Measurements from ENCODE around the gene MORN1. TPM values are rescaled to one million over a fixed set of nuclear protein-coding genes. Genes with fewer than 3 reads are reported as not detected.

The MORN1 gene
- polyA plus RNA-seq, 1 of the 3 experiments (the other 2 are of a cell fraction) = 16.3 TPM

DNA sequence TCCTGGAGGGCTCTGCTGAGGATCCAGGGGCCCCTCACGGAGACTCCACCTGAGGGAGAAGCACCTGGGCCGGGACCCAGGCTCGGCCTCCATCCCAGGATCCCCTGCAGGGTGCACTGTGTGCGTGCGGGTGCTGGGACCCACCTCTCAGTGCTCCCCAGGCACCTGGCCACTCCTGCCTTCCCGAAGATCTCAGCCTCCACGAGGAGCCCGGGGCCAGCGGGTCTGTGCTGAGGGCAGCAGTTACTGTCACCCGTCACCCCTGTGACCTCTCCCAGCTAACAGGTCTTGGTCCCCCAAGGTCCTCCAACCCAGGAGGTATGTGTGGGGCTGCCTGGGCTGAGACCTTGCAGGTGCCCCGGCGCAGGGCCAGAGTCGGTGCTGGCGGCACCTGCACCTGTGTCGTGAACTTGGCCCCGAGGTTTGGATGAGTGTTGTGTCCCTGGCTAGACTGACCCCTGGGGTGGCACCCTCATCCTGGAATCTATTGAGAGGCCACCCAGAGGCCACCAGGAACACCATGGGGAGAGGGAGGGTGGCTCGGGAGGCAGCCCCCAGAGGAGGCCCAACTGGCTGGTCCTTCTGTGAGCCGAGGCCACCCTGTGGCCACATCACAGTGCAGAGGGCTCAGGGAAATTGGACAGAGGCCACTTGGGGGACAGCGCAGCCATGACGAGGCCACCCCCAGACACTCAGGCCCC lies 17.7 kb downstream of the MORN1 start:
- Histone ChIP-seq H3K27me3 (ENCODE audit: insufficient read depth) (no peaks in the 10 kb centered on the region), H3K9me3 (no peaks in the 10 kb centered on the region), H4K20me1 (ENCODE audit: insufficient read depth) (no peaks in the 10 kb centered on the region), H3K9ac (no peak overlapping the region), H3K27ac (ENCODE audit: low read depth in 2 of 2, low read length in 1 of 2) (no peak overlapping the region), H3F3A (replicated peaks; ENCODE audit: insufficient read depth) (no peaks in the 10 kb centered on the region), H3K4me1 (ENCODE audit: control insufficient read depth in 1 of 2, insufficient read depth in 2 of 2, low read depth in 1 of 2, low read length in 1 of 2) (no peaks in the 10 kb centered on the region), H3K4me3 (ENCODE audit: low read depth in 2 of 2, low read length in 1 of 2) (no peak overlapping the region), H2AFZ (ENCODE audit: low read depth) (no peak overlapping the region), H3K4me2 (no peak overlapping the region), H3K79me2 (ENCODE audit: insufficient read depth) (no peaks in the 10 kb centered on the region), H3K9me2 (no peaks in the 10 kb centered on the region), H3K36me3 (replicated peaks in 1 of 2; ENCODE audit: control insufficient read depth in 1 of 2, insufficient read depth in 2 of 2, low read length in 1 of 2) (peaks cover 0 to 4% of the 10 kb centered on the region in 2 experiments)
- 94% methylated on average over 7 of the region's 20 CpGs for WGBS (ENCODE audit: low lambda C conversion rate)
- peak; percentile 33 for DNase-seq
- no peak for TF ChIP-seq USF1 (IDR thresholded peaks at IDR 0.05; ENCODE audit: borderline replicate concordance, low read depth)
- CTCF ChIA-PET = interaction anchor here (1.1 to 1.9 kb wide), 2 partner anchors 8 to 58 kb away, joined by 3 to 8 read pairs; no protein-coding TSS in a partner anchor
- POLR2A ChIA-PET = no interaction called here

GRCh38 chr1:2372551-2373490 lies 18.5 kb downstream of the MORN1 start:
- POLR2A ChIA-PET = no interaction called here
- Histone ChIP-seq H3K4me3 (ENCODE audit: low read depth in 2 of 2, low read length in 1 of 2) (no peak overlapping the region), H4K20me1 (ENCODE audit: insufficient read depth) (no peaks in the 10 kb centered on the region), H3K9me2 (no peaks in the 10 kb centered on the region), H3K36me3 (replicated peaks in 1 of 2; ENCODE audit: control insufficient read depth in 1 of 2, insufficient read depth in 2 of 2, low read length in 1 of 2) (peaks cover 0 to 4% of the 10 kb centered on the region in 2 experiments), H3K9me3 (no peaks in the 10 kb centered on the region), H3K4me2 (no peak overlapping the region), H3F3A (replicated peaks; ENCODE audit: insufficient read depth) (no peaks in the 10 kb centered on the region), H3K79me2 (ENCODE audit: insufficient read depth) (no peaks in the 10 kb centered on the region), H2AFZ (ENCODE audit: low read depth) (no peak overlapping the region), H3K4me1 (ENCODE audit: control insufficient read depth in 1 of 2, insufficient read depth in 2 of 2, low read depth in 1 of 2, low read length in 1 of 2) (no peaks in the 10 kb centered on the region), H3K27ac (ENCODE audit: low read depth in 2 of 2, low read length in 1 of 2) (no peak overlapping the region), H3K27me3 (ENCODE audit: insufficient read depth) (no peaks in the 10 kb centered on the region), H3K9ac (no peak overlapping the region)
- no peak for DNase-seq
- CTCF ChIA-PET = interaction anchor here (0.7 to 1.9 kb wide), 3 partner anchors 9 to 178 kb away, joined by 3 to 8 read pairs (median 3); partner anchors contain the start of gene FAAP20
- TF ChIP-seq PBX3 (IDR thresholded peaks at IDR 0.05) = no peak
- TF ChIP-seq GABPA (IDR thresholded peaks at IDR 0.05; ENCODE audit: low read depth) = no peak
- no peak for TF ChIP-seq TCF12 (IDR thresholded peaks at IDR 0.05)
- TF ChIP-seq FOSL2 (IDR thresholded peaks at IDR 0.05; ENCODE audit: borderline replicate concordance, low read depth) = no peak
- TF ChIP-seq MEF2A (IDR thresholded peaks at IDR 0.05; ENCODE audit: borderline replicate concordance, low read depth) = no peak
- no peak for TF ChIP-seq RAD21 (IDR thresholded peaks at IDR 0.05; ENCODE audit: low read length)
- TF ChIP-seq RXRA (IDR thresholded peaks at IDR 0.05; ENCODE audit: borderline replicate concordance, low read depth) = no peak
- TF ChIP-seq USF1 (IDR thresholded peaks at IDR 0.05; ENCODE audit: borderline replicate concordance, low read depth) = no peak
- TF ChIP-seq ELF1 (IDR thresholded peaks at IDR 0.05) = no peak
- no peak for TF ChIP-seq TEAD4 (IDR thresholded peaks at IDR 0.05; ENCODE audit: borderline replicate concordance, insufficient read depth)
- TF ChIP-seq FOXM1 (IDR thresholded peaks at IDR 0.05; ENCODE audit: low read depth) = no peak
- no peak for TF ChIP-seq CHD2 (IDR thresholded peaks at IDR 0.05; ENCODE audit: low read length, partially characterized antibody)
- TF ChIP-seq SIN3A (IDR thresholded peaks at IDR 0.05; ENCODE audit: borderline replicate concordance, low read depth, low read length) = no peak
- no peak for TF ChIP-seq RCOR1 (IDR thresholded peaks at IDR 0.05; ENCODE audit: low read length)
- TF ChIP-seq SMC3 (IDR thresholded peaks at IDR 0.05; ENCODE audit: low read depth, low read length) = no peak
- TF ChIP-seq USF2 (IDR thresholded peaks at IDR 0.05; ENCODE audit: borderline replicate concordance, low read depth, low read length) = no peak
- WGBS (ENCODE audit: low lambda C conversion rate) = 93% methylated on average over 8 of the region's 36 CpGs

Measured in SK-N-SH (cell line).